Astrocyte (in vitro differentiated cells and primary cell): ENCODE measurements around the gene CNTNAP5. TPM values are rescaled to one million over a fixed set of nuclear protein-coding genes. Genes with fewer than 3 reads are reported as not detected.

Experiments
- DNase-seq: peaks from one replicate; pipeline ENCODE4 v3.0.0-alpha.2; 2010; ENCODE audit warnings: low read depth
- FAIRE-seq: peaks from 2 replicates; lab custom pipeline; 2011; peaks lifted over from hg19 to GRCh38; lab: Jason Lieb, UNC
- H2AFZ ChIP-seq: 2 replicates; pipeline ENCODE4 v1.6.0; 2012; ENCODE audit warnings: low read depth, low read length, inconsistent platforms
- H3K27ac ChIP-seq: 2 replicates; pipeline ENCODE4 v1.5.1; 2011; ENCODE audit warnings: low read depth, low read length, inconsistent platforms
- H3K27me3 ChIP-seq: 2 replicates; pipeline ENCODE4 v1.6.0; 2011; ENCODE audit warnings: low read length, inconsistent platforms; ENCODE audit not compliant: insufficient read depth
- H3K36me3 ChIP-seq: 2 replicates; pipeline ENCODE4 v1.5.1; 2011; ENCODE audit warnings: low read length, inconsistent platforms; ENCODE audit not compliant: insufficient read depth
- H3K4me1 ChIP-seq: 2 replicates; pipeline ENCODE4 v1.5.1; 2011; ENCODE audit warnings: low read length, inconsistent platforms; ENCODE audit not compliant: insufficient read depth
- H3K4me2 ChIP-seq: 2 replicates; pipeline ENCODE4 v1.6.0; 2012; ENCODE audit warnings: low read length, inconsistent platforms
- H3K4me3 ChIP-seq: 2 replicates; pipeline ENCODE4 v1.5.1; 2011; ENCODE audit warnings: low read depth, mild to moderate bottlenecking, low read length, inconsistent platforms; ENCODE audit not compliant: insufficient read depth
- H3K79me2 ChIP-seq: 2 replicates; pipeline ENCODE4 v1.6.0; 2012; ENCODE audit warnings: mild to moderate bottlenecking, low read length, inconsistent platforms; ENCODE audit not compliant: insufficient read depth
- H3K9ac ChIP-seq: 2 replicates; pipeline ENCODE4 v1.6.0; 2012; ENCODE audit warnings: mild to moderate bottlenecking, low read length, inconsistent platforms
- H3K9me3 ChIP-seq: 2 replicates; pipeline ENCODE4 v1.5.1; 2012; ENCODE audit warnings: low read depth, mild to moderate bottlenecking, low read length, inconsistent platforms; ENCODE audit not compliant: insufficient read depth
- H4K20me1 ChIP-seq: 2 replicates; pipeline ENCODE4 v1.6.0; 2012; ENCODE audit warnings: low read length, inconsistent platforms; ENCODE audit not compliant: insufficient read depth
- H3K27ac Mint-ChIP-seq: one replicate; pipeline ENCODE4 v1.8.0; 2021; ENCODE audit warnings: mild to moderate bottlenecking, mixed read lengths; ENCODE audit not compliant: unreplicated experiment
- H3K27me3 Mint-ChIP-seq: one replicate; pipeline ENCODE4 v1.8.0; 2021; ENCODE audit warnings: low read depth, mixed read lengths; ENCODE audit not compliant: unreplicated experiment
- H3K36me3 Mint-ChIP-seq: one replicate; pipeline ENCODE4 v1.8.0; 2021; ENCODE audit warnings: low read depth, mixed read lengths; ENCODE audit not compliant: unreplicated experiment
- H3K4me1 Mint-ChIP-seq: one replicate; pipeline ENCODE4 v1.8.0; 2021; ENCODE audit warnings: low read depth, mixed read lengths; ENCODE audit not compliant: unreplicated experiment
- H3K4me3 Mint-ChIP-seq: one replicate; pipeline ENCODE4 v1.8.0; 2021; ENCODE audit warnings: mild to moderate bottlenecking, moderate library complexity, mixed read lengths; ENCODE audit not compliant: unreplicated experiment
- H3K9me3 Mint-ChIP-seq: one replicate; pipeline ENCODE4 v1.8.0; 2021; ENCODE audit warnings: mild to moderate bottlenecking, mixed read lengths; ENCODE audit not compliant: unreplicated experiment
- CTCF ChIP-seq: IDR thresholded peaks from 2 replicates; pipeline ENCODE4 v1.5.1; 2011; ENCODE audit warnings: low read depth, mild to moderate bottlenecking, inconsistent platforms, low read length, moderate library complexity; ENCODE audit not compliant: insufficient read depth
- EZH2 ChIP-seq: IDR thresholded peaks from 2 replicates; pipeline ENCODE4 v1.6.1; 2012; ENCODE audit warnings: mild to moderate bottlenecking, low read length, inconsistent platforms; ENCODE audit not compliant: insufficient read depth
- total RNA-seq: library from RNA; stranded (reverse); gene quantifications from 2 replicates; pipeline ENCODE4 v1.2.1, GENCODE V29; 2021

Gene CNTNAP5
- total RNA-seq, 1 donor from 2014 or later = 0.30 TPM

GRCh38 chr2:124698979-124699565 is 674.0 kb downstream of the CNTNAP5 start:
- Mint-ChIP-seq H3K36me3 (no peaks in the 10 kb centered on the region), H3K4me3 (no peak overlapping the region), H3K27ac (no peak overlapping the region), H3K27me3 (no peaks in the 10 kb centered on the region), H3K4me1 (peaks cover 2% of the 10 kb centered on the region), H3K9me3 (no peaks in the 10 kb centered on the region)
- DNase-seq (no peak), FAIRE-seq (no peak)
- H3K79me2 ChIP-seq = no peaks in the 10 kb centered on the region
- H3K36me3 ChIP-seq = no peaks in the 10 kb centered on the region
- no peak overlapping the region for H3K9ac ChIP-seq
- no peak for TF ChIP-seq CTCF
- H3K9me3 ChIP-seq = peaks cover 2% of the 10 kb centered on the region
- no peak overlapping the region for H3K4me2 ChIP-seq
- no peaks in the 10 kb centered on the region for H3K4me1 ChIP-seq
- H2AFZ ChIP-seq = no peak overlapping the region
- no peak overlapping the region for H3K4me3 ChIP-seq
- no peak overlapping the region for H3K27ac ChIP-seq
- H4K20me1 ChIP-seq = no peaks in the 10 kb centered on the region
- H3K27me3 ChIP-seq = no peaks in the 10 kb centered on the region

- Histone ChIP-seq H3K79me2 (no peaks in the 10 kb centered on the region), H2AFZ (no peak overlapping the region), H3K4me1 (no peaks in the 10 kb centered on the region), H3K27me3 (no peaks in the 10 kb centered on the region), H3K9me3 (peaks cover 4% of the 10 kb centered on the region), H3K36me3 (no peaks in the 10 kb centered on the region), H3K4me3 (no peak overlapping the region), H3K9ac (no peak overlapping the region), H3K4me2 (no peak overlapping the region), H4K20me1 (no peaks in the 10 kb centered on the region), H3K27ac (no peak overlapping the region)
- Mint-ChIP-seq H3K9me3 (no peaks in the 10 kb centered on the region), H3K36me3 (no peaks in the 10 kb centered on the region), H3K4me3 (no peak overlapping the region), H3K4me1 (peaks cover 2% of the 10 kb centered on the region), H3K27me3 (no peaks in the 10 kb centered on the region), H3K27ac (no peak overlapping the region)
- TF ChIP-seq CTCF (no peak), EZH2 (no peak)
- no peak for DNase-seq
- no peak for FAIRE-seq
These were observed 677.7 kb downstream of the CNTNAP5 start for GRCh38 chr2:124702777-124703176.

GRCh38 chr2:124704071-124704925 is 679.2 kb downstream of the CNTNAP5 start:
- Histone ChIP-seq H3K4me2 (no peak overlapping the region), H3K27me3 (no peaks in the 10 kb centered on the region), H3K27ac (no peak overlapping the region), H4K20me1 (no peaks in the 10 kb centered on the region), H3K9me3 (peaks cover 7% of the 10 kb centered on the region), H3K4me3 (no peak overlapping the region), H3K79me2 (no peaks in the 10 kb centered on the region), H2AFZ (no peak overlapping the region), H3K4me1 (no peaks in the 10 kb centered on the region), H3K9ac (no peak overlapping the region), H3K36me3 (no peaks in the 10 kb centered on the region)
- H3K9me3 Mint-ChIP-seq = no peaks in the 10 kb centered on the region
- DNase-seq (no peak), FAIRE-seq (no peak)
- no peaks in the 10 kb centered on the region for H3K4me1 Mint-ChIP-seq
- no peak overlapping the region for H3K27ac Mint-ChIP-seq
- H3K36me3 Mint-ChIP-seq = no peaks in the 10 kb centered on the region
- TF ChIP-seq CTCF (no peak), EZH2 (no peak)
- no peak overlapping the region for H3K4me3 Mint-ChIP-seq
- H3K27me3 Mint-ChIP-seq = peaks cover 2% of the 10 kb centered on the region
